GM19239 (cell line): ENCODE data around the gene ACOX1.

Experiments
- DNase-seq: peaks from one replicate; pipeline ENCODE4 v3.0.0; 2011; ENCODE audit warnings: low spot score; ENCODE audit not compliant: insufficient read length
- FAIRE-seq: peaks from 2 replicates; lab custom pipeline; 2011; peaks lifted over from hg19 to GRCh38; lab: Jason Lieb, UNC

The ACOX1 gene

DNA sequence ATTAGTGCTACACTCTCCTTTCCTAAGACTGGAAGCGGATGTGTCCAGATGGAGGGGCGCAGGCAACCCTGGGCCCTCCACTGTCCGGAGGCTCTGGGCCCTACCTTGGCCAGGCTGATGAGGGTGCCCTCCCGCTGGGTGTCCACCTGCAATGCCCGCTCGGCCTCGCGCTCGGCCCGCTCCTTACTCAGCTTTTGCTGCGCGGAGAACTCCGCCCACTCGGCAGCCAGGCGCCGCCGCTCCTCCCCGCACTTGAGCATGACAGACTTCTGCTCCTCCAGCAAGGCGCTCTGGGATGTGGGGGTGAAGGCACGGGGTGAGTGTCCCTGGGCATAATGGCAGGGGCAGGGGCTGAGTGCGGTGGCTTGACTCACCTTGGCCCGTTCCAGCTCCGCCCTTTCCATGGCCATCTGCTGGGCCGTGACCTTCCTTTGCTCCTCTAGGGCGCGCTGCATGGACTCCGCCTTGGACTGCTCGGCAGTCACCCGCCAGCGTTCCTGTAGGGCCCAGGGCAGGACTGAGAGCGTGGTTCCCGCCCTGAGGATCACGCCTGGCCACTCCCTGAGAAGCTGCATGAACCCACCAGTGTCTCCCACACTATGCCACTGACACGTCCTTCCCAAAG, 64.2 kb downstream of the ACOX1 start:
- FAIRE-seq = no peak

DNA sequence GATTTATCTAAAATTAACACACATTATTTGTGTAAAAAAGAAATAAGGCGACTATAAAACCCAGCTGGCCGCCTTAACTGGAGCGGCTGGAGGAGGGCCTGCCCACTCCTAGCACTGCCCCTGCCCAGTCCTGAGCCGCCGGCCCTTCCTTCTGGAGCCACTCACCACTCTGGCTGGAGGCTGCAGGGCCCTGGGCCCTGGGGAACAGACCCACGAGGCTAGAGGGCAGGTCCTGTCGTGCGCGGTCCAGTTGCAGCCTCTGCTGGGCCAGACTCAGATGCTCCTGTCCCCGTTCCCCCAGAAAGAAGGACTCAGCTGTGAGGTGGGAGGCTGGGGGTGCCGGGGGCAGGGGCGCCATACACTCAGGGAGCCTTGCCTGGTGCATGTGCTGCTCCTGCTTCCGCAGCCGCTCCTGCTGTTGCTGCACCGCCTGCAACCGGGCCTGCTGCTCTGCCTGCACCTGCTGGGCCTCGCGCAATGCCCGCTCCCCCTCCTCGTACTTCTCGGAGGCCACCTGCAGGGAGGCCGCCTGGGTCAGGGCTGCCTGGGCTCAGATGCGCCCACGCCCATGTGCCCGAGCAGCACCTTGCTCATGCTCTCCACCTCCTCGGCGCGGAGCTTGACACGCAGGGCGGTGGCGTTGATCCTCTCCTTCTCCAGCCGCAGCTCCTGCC, 65.3 kb downstream of the ACOX1 start:
- no peak for FAIRE-seq
- DNase-seq = no peak

More for the DNA sequence above, 64.2 kb downstream of the ACOX1 start:
- DNase-seq = no peak

DNA sequence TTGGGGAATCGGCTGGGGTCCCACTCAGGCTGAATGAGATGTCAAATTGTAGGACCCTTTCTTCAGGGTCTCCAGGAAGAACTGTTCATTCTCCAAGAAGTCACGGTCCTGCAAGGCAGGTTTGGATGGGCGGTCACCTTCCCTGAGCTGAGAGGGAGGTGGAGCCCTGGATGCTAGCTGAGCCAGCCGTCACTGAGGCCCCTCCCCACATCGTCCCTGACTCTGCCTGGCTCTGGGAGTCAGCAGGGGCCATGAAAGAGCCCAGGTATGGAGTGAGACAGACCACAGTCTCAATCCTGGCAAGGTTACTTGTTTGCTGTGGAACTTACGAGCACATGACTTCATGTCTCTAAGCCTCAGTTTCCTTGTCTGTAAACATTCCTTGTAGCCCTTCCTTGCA, 68.3 kb downstream of the ACOX1 start:
- no peak for DNase-seq
- no peak for FAIRE-seq

DNA sequence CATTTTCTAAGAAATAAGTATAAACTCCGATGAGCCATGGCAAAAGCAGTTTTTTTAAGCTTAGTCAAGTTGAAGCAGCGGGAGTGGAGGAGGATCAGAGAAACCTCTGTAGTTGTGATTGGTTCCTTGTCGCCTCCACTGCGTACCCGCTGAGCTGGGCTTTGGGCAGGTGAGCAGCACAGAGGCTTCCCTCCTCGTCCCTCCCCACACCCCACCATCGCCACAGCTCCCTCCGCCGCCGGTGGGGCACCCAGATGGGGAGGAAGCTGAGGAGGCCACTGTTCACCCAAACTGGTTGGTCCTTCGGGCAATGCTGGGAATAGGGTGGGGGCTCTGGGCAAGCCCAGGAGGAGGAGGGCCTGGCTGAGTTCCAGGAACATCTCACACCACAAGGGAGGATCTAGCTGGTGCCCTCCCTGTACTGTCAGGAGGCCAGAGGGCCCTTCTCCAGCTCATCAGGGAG, 69.1 kb downstream of the ACOX1 start:
- no peak for FAIRE-seq
- DNase-seq = no peak

DNA sequence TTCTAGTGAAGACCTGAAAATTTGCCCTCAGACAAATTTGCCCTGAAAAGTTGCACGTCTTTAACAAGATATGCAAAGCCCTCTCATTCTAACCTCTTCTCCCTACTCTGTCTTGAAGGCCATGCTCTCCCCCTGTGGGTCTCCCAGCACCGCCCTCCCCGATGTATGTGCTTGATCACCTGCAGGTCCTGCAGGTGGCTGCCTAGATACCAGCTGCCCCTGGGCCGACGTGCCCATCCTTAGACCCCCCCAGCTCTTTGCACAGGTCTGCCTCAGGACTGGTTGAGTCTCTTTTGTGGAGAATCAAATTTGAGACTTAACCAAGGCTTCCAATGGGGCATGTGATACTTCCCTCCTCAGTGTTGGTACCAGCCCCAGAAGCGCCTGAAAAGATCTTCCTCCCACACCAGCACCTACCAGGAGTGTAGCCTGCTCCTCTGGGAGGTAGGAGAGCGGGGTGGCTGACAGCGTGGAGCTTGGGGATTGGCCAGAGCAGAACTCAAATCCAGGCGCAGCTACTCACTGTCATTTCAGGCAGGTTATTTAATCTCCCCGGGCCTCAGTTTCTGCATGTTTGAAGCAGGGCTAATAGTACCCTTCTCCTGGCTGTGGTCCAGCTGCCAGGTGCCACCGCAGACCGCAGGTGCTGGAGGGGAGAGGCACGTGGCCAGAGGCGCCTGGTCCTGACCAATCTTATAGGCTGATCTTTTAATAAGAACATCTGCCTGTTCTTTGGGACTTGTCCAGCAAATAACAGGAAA, 69.7 kb downstream of the ACOX1 start:
- no peak for FAIRE-seq
- DNase-seq = no peak

DNA sequence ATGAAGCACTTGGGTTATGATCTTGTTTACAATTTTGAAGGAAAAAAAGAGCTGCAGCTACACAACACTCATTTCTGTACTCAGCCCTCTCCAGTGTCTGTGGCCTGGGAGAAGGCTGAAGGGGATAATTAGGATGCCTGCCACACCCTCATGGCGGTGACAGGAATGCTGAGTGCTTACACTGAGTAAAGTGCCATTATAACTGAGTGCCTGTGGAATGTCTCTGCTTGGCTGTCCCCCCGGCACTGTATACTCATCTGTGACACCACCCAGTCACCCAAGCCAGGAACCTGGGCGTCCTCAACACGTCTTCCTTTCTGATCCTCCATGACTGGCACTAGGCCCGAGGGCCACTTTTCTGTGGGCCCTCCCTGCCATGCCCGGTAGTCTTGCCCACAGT, 70.8 kb downstream of the ACOX1 start:
- FAIRE-seq = no peak
- DNase-seq = no peak

DNA sequence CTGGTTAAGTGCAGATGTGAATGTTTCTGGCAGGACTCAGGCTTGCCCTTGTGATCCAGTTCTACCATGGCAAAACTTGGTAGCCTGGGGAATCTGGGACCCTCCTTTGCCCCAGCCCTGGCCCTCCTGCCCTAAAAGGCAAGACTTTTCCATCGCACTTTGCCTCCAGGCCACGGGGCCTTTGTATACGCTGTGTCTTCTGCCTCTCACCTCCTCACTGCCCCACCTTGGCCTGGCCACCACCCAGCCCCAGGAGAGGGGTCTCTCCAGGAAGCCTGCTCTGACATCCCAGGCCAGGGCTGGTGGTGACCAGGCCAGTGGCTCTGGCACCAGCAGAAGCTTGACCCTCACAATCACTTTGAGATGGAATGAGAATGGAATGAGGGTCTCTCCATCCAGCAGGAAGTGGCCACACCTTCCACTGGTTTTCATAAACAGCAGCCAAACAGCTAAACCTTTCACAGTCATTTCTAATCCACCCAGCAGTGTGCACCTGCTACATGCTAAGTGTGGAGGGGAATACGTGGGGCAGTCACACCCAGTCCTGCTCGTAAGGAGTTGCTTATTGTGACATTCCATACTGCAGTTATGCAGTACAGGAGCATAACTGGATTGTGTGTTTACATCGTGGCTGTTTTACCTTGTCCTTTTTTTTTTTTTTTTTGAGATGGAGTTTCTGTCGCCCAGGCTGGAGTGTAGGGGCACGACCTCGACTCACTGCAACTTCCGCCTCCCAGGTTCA, 72.7 kb downstream of the ACOX1 start:
- no peak for DNase-seq
- FAIRE-seq = no peak

DNA sequence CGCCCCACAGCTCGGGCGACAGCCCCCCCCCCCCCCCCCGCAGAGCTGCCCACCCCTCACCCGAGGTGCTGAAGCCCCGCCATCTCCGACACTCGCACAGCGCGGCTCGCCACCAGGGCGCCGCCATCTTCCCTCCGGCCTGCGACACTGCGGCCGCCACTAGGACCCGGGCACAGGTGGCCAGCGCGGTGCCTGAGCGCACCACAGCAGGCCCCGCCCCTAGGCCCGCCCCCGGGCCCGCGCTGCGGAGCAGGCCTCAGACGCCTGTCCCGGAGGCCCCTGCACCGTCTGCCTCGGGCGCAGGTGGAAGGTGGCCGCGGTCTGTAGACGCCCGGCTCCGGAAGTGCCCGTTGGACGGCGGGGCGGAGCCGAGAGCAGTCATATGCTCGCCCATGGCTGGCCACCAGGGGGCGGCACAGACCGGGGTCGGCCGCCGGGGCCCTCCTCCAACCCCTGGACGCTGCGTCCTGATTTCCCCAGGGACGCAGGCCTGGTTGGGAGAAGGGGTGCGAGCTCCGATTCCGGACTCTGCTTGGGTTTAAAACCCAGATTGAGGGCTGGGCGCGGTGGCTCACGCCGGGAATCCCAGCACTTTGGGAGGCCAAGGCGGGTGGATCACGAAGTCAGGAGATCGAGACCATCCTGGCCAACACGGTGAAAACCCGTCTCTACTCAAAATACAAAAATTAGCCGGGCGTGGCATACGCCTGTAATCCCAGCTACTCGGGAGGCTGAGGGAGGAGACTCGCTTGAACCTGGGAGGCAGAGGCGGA, 74.0 kb downstream of the ACOX1 start, which contains the start of gene MRPL38:
Gene MRPL38 (minus strand): TSS at position 136 of the 773 bp plus-strand sequence. CDS start 9 bp downstream, at position 127.
- FAIRE-seq (peak; percentile 96), DNase-seq (peak; percentile 99)

DNA sequence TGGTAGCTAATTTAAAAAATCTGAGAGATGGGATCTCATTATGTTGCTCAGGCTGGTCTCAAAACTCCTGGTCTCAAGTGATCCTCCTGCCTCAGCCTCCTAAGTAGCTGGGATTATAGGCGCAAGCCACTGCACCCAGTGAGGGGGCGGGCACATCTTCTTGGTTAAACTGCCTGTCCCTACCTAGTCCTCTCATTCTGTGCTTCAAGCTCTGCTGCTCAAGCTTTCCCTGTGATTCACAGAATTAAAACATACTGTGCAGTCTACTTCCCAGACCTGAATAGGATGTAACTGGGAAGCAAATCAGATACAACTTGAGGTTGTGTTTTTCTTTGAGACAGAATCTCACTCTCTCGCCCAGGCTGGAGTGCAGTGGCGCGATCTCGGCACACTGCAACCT, 76.6 kb downstream of the ACOX1 start:
- no peak for DNase-seq
- FAIRE-seq = no peak

DNA sequence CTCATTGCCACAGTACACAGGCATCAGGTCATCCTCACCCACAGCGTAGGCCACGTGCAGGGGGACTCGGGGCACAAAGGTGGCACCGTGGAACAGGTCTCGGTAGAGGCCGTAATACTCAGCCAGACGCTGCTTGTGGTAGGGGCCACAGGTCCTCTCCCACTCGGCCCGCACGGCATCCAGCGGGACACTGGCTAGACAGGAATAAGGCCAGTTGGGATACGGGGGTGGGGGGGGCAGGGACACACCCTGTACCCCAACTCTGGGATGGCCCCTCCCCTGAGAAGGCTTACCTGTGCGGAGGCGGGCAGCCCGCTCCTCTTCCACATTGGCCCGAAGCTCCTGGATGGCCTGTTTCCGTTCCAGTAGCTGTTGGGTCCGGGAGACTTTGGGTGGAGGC, 77.2 kb downstream of the ACOX1 start:
- no peak for DNase-seq
- no peak for FAIRE-seq

DNA sequence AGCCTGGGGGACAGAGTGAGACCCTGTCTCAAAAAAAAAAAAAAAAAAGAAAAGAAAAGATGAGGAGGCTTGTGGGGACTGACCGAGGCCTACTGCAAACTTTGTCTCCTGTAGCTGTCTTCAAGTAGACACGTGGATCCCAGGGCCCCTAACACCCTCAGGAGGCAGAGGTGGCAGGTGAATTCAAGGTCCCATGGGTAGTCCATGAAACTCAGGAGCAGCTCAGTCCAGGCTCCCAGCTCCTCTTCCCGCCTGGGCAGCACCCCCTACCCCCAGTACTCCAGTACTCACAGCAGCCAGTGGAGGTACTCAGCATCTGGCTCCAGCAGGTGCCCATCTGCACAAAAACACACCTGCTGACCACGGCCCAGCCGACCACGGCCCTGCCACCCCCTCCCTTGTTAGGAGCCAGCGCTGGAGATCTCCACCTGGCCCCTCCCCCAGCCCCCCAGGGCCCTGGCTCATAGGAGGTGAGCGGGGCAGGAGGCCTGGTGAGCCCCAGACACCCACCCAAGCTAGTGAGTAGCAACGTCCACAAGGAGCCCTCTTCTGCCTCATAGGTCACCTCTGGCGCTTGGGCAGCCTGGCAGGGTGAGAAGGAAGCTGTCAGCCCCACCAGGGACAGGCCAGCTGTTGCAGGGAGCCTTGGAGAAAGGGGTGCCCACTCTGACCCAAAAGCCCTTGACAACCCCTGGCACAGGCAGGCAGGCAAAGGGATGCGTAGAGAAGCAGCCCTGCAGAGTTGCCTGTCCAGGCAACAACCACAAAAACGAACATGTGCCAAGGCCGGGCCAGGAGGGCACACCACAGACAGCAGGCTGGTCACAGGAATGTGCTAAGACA, 78.1 kb downstream of the ACOX1 start:
- FAIRE-seq = no peak

DNA sequence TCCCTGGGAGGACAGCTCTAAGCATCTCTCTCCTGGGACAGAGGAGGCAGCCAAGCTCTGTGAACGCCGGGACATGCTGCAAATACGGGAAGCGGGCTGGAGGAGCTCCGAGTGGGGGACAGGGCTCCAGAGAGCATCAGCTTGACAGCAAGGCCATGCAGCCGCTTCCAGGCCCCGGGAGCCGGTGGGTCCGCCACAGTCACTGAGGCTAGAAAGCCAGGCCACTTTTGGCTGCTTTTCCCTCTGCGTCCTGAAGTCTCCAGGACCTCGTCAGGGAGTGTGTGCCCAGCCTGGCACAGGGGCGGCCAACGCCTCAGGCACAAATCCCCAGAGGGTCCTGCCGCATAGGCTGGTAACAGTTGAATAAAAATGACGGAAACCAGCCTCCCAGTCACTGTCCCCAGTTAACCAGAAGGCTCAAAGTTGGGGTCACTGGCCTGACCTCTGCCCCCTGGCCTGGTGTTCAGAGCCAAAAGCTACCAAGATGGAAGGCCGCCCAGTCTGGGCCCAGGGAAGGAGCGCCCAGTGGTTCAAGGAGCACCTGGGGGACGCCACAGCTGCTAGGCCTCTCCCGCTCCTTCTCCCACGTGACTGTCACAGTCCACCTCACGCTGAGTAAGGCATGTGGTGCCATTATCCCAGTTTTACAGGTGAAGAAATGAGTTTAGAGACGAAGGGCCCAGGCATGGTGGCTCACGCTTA, 79.0 kb downstream of the ACOX1 start:
- FAIRE-seq = no peak
- DNase-seq = no peak

More for the DNA sequence above, 78.1 kb downstream of the ACOX1 start:
- no peak for DNase-seq

DNA sequence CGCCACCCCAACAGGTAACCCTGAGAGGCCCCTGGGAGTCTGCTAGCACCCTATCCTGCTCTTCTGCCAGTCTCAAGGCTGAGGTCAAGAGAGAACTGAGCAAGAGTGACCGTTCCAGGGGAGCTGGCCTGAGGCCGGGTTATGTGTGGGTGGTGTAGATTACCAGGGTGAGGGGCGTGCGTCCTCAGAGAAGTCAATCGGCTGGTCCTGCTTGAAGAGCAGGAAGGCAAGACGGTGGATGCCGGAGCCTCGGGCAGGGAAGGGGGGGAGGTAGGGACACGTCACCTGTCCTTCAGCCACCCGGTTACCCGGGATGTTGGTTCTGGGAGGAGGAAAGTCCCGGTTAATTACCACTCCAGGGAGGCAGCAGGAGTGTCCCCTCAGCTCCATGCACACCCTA, 79.6 kb downstream of the ACOX1 start:
- FAIRE-seq (no peak), DNase-seq (no peak)

DNA sequence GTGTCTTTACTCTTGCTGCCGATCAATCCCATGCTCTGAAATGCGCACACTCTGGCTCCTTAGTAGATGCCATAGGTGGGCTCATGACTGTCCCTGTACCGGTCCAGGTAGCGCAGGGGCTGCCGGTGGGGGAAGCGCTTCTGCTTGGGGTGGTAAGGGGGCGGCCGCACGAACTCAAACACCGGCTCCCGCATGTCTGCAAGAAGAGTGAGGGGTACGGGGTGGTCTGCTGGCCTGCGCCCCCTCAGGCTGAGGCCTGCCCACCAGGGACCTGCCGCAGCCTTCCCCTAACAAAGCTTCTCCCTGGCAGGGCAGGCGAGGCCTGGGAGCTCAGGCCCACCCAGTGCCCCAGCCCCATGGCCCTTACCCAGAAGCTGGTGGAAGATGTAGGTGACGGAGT, 80.2 kb downstream of the ACOX1 start:
- DNase-seq = no peak
- FAIRE-seq = no peak

DNA sequence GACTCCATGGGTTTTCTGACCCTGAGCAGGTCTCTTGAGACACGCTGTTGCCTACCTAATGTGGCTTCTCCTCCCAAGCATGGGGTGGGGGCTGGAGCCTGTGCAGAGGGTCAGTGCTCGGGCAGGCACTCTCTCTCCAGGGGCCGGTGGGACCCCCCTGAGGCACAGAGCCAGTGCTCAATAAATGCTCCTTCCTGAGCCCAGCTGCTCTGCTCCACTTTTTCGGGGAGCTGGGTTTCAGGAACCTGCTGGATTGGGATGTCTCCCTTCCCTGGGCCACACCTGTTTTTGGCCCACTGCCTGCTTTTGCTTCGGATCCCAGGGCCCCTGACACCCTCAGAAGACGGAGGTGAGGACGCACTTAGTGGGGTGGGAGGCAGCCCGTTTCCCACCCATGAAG, 80.9 kb downstream of the ACOX1 start:
- DNase-seq = no peak
- FAIRE-seq = no peak

DNA sequence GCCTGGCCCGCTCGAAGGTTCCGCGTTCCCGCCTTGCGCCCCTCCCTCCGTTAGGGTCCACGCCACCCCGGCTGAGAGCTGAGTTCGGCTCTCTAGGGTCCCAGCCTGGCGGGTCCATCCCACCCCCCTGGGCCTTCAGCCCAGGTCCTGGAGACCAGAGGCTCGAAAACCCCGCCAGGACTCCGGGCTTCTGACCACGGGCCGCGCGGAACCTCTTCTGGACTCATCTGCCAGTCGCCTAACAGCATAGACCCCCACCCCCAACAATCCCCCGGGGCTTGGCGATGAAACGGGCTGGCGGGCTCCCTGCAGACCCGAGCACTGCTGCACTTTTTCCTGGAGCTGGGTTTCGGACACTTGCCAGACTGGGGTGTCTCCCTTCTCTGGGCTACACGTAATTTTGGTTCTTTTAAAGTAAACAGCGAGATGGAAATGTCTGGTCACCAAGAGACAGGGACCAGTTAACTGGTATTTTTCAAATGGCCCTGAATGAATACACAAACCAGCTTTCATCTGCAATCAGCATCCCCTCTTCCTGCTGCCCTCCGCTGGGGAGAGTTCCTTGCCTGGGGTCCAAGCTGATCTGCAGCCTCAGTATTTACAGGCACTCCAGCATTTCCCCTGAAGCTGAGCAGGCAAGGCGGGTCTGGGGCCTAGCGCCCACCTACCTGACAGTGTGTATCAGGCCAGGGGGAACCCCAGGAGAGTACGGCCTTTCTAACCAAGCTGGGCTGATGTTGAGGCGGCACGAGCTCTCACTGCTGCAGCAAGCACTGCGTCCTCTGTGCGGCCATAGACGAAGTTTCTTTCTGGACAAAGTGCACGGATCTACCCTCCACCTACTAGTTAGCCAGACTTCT, 81.6 kb downstream of the ACOX1 start:
- FAIRE-seq (no peak), DNase-seq (no peak)

DNA sequence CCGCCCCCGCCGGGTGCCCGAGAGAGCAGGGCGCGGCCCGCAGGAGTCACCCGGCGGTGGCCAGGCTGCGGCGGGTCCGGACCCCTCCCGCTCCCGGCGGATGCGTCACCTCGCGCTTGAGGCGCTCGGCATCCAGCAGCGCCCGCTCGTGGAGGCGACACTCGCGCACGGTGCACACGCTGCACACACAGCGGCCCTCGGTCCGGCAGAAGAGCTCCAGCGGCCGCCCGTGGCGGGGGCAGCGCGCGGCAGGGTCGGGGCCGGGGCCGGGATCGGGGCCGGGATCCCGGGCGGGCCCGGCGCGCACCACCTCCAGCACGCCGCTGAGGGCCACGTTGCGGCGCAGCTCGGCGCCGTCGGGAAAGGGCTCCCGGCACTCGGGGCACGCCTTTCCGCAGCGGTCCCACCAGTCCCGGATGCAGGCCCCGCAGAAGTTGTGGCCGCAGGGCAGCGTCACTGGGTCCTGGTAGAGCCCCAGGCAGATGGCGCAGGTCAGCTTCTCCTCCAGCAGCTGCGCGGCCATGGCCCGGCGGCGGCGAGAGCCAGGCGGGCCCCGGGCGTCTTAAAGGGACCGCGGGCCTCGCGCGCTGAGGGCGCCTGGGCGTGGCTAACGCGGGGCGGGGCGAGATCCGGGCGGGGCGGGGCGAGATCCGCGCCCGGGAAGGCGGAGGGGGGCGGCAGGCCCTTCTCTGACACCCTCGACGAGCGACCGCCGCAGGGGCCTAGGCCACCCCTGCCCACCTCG, 82.4 kb downstream of the ACOX1 start, which contains the start of gene TRIM65:
Gene TRIM65 (minus strand): TSS at position 537 of the 745 bp plus-strand sequence. CDS start 14 bp downstream, at position 523.
- DNase-seq (peak; percentile 90), FAIRE-seq (peak; percentile 87)
